Measurements from ENCODE around the gene UPP1. TPM values are rescaled to one million over a fixed set of nuclear protein-coding genes. Genes with fewer than 3 reads are reported as not detected.

The UPP1 gene
- total RNA-seq, 1 donor from 2014 or later = 3.3 TPM

DNA sequence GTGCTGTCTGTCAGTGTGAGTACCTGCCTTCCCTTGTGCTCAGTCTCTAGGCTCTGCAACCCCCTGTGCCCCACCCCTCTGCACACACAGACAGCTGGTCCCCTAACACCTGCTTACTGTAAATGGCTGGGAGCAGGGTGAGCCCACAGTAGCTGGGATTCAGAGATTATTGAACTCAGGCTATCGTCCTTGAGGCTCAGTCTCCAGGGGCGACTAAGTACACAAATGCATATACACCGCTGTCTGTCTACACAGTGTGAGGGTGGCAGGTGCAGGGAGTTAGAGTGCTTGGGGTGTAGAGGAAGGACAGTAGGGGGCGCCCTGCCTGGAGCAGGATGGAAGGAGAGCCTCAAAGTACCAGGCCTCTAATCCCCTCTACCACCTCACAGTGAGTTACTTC is 12.9 kb downstream of the UPP1 start:
- intact Hi-C loops (cut with micrococcal nuclease) = no loop called here
- CTCF ChIA-PET = interaction anchor here (0.9 to 1.5 kb wide), 2 partner anchors 8 to 9 kb away, joined by 3 to 5 read pairs; no protein-coding TSS in a partner anchor
- Mint-ChIP-seq H3K4me1 (peaks cover 6% of the 10 kb centered on the region), H3K4me3 (no peak overlapping the region), H3K27ac (no peak overlapping the region), H3K9me3 (no peaks in the 10 kb centered on the region), H3K36me3 (ENCODE audit: low read depth) (peaks cover 22% of the 10 kb centered on the region), H3K27me3 (no peaks in the 10 kb centered on the region)
- TF ChIP-seq, protein P1, sequence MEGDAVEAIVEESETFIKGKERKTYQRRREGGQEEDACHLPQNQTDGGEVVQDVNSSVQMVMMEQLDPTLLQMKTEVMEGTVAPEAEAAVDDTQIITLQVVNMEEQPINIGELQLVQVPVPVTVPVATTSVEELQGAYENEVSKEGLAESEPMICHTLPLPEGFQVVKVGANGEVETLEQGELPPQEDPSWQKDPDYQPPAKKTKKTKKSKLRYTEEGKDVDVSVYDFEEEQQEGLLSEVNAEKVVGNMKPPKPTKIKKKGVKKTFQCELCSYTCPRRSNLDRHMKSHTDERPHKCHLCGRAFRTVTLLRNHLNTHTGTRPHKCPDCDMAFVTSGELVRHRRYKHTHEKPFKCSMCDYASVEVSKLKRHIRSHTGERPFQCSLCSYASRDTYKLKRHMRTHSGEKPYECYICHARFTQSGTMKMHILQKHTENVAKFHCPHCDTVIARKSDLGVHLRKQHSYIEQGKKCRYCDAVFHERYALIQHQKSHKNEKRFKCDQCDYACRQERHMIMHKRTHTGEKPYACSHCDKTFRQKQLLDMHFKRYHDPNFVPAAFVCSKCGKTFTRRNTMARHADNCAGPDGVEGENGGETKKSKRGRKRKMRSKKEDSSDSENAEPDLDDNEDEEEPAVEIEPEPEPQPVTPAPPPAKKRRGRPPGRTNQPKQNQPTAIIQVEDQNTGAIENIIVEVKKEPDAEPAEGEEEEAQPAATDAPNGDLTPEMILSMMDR (IDR thresholded peaks at IDR 0.05) = no peak
- POLR2A ChIA-PET = no interaction called here
- DNase-seq (no peak), ATAC-seq (ENCODE audit: low read depth) (no peak)

DNA sequence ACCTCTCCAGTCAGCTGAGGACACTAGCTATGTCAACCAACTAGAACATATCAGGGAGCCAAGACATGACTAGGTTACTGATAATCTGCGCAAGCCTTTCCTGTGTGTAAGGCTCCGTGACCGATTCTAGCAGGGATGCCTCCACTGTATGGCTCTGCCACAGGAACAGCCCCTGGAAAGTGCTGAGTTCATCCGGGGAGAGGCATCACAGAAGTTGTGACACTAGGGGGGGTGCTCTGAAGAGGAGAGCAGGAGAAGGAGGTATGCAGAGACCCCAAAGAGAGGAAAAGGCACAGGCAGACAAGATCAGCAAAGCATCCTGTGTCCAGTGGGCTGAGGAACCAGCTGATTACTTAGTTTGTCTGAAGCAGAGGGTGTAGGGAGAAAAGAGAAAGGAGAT is 13.5 kb downstream of the UPP1 start:
- DNase-seq = no peak
- POLR2A ChIA-PET = no interaction called here
- H3K4me3 Mint-ChIP-seq = no peak overlapping the region
- no peak for ATAC-seq (ENCODE audit: low read depth)
- H3K27me3 Mint-ChIP-seq = no peaks in the 10 kb centered on the region
- CTCF ChIA-PET = interaction anchor here (0.9 to 1.6 kb wide), 3 partner anchors 8 to 111 kb away, joined by 3 to 6 read pairs (median 5); no protein-coding TSS in a partner anchor
- intact Hi-C loops (cut with micrococcal nuclease) = no loop called here
- TF ChIP-seq, protein P1 (IDR thresholded peaks at IDR 0.05) = no peak
- no peak overlapping the region for H3K27ac Mint-ChIP-seq
- H3K9me3 Mint-ChIP-seq = no peaks in the 10 kb centered on the region
- peaks cover 25% of the 10 kb centered on the region for H3K36me3 Mint-ChIP-seq (ENCODE audit: low read depth)
- H3K4me1 Mint-ChIP-seq = peaks cover 2% of the 10 kb centered on the region

DNA sequence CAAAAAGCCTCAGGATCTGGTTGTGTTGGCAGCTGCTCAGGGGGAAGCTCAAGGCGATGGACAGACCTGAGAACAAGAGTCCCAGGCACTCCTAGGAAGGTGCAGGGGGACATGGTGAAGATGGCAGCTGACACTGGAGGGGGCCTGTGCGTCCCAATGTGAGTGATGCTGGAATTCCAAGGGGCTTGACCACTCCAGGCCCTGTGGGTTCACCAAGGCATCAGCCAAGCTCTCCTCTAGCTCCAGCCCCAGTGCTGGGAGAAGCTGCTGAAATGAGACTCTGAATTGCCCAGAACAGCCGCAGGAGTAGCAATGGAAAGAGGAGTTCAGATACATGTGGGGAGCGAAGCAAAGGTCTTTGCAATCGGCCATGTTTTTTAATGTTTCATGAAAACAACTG is 16.0 kb downstream of the UPP1 start:
- Mint-ChIP-seq H3K9me3 (no peaks in the 10 kb centered on the region), H3K36me3 (ENCODE audit: low read depth) (peaks cover 33% of the 10 kb centered on the region), H3K27ac (no peak overlapping the region), H3K27me3 (no peaks in the 10 kb centered on the region), H3K4me3 (no peak overlapping the region), H3K4me1 (peaks cover 1% of the 10 kb centered on the region)
- DNase-seq (no peak), ATAC-seq (ENCODE audit: low read depth) (no peak)
- intact Hi-C loops (cut with micrococcal nuclease) = no loop called here
- ChIA-PET CTCF (interaction anchor here (1.4 to 2.7 kb wide), 2 partner anchors 114 to 160 kb away, joined by 6 to 11 read pairs; no protein-coding TSS in a partner anchor), POLR2A (no interaction called here)
- TF ChIP-seq, protein P1 (IDR thresholded peaks at IDR 0.05) = no peak

DNA sequence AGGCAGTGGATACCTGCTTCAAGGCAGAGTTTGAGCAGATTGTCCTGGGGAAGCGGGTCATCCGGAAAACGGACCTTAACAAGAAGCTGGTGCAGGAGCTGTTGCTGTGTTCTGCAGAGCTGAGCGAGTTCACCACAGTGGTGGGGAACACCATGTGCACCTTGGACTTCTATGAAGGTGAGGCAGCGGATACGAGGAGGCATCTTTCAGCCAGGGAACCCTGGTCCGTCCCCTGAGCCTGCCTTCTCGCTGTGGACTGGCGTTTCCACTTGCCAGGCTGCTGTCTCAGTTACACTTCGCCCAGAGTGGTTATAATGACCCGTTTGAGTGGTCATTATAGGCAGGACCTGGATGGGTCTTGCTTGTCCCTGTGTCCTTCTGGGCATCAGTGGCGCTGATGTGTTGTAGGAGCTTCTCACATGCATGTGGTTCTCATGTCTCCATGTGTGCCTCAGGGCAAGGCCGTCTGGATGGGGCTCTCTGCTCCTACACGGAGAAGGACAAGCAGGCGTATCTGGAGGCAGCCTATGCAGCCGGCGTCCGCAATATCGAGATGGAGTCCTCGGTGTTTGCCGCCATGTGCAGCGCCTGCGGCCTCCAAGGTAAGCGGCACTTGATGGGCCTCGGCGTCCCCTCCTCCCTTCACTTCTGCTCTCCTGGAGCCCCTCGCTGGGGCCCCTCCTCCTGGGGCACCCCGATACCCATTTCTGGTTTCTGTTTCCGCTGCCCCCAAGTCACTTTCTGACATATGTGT is 18.0 kb downstream of the UPP1 start:
- Mint-ChIP-seq H3K36me3 (ENCODE audit: low read depth) (peaks cover 33% of the 10 kb centered on the region), H3K27me3 (peaks cover 6% of the 10 kb centered on the region), H3K27ac (no peak overlapping the region), H3K4me3 (no peak overlapping the region), H3K4me1 (peaks cover 5% of the 10 kb centered on the region), H3K9me3 (no peaks in the 10 kb centered on the region)
- no peak for DNase-seq
- TF ChIP-seq, protein P1 (IDR thresholded peaks at IDR 0.05) = no peak
- ChIA-PET POLR2A (no interaction called here), CTCF (interaction anchor here (1.1 to 3.9 kb wide), 4 partner anchors 115 to 162 kb away, joined by 4 to 108 read pairs (median 41); no protein-coding TSS in a partner anchor)
- ATAC-seq (ENCODE audit: low read depth) = no peak
- intact Hi-C loops (cut with micrococcal nuclease) = no loop called here

DNA sequence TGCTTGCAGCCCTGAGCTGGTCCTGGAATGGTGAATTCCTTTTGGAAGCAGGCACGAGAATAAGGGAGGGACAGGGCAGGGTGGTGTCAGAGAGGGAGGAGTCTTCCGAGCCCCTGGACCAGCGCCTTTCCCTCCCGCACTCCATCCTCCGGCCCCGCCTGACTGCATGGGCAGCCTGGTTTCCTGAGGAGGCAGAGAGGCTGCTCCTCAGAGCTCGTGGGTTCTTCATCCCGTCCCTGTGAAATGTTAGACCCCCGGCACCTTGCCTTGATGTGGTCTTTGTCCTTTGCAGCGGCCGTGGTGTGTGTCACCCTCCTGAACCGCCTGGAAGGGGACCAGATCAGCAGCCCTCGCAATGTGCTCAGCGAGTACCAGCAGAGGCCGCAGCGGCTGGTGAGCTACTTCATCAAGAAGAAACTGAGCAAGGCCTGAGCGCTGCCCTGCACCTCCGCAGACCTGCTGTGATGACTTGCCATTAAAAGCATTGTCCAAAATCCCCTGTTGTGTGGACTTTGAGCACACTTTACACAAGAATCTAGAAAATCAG is 18.9 kb downstream of the UPP1 start:
- Mint-ChIP-seq H3K4me1 (peaks cover 5% of the 10 kb centered on the region), H3K4me3 (no peak overlapping the region), H3K27me3 (peaks cover 6% of the 10 kb centered on the region), H3K9me3 (no peaks in the 10 kb centered on the region), H3K36me3 (ENCODE audit: low read depth) (peaks cover 30% of the 10 kb centered on the region), H3K27ac (no peak overlapping the region)
- CTCF ChIA-PET = interaction anchor here (2.9 to 3.9 kb wide), 3 partner anchors 15 to 163 kb away, joined by 11 to 108 read pairs (median 71); no protein-coding TSS in a partner anchor
- POLR2A ChIA-PET = no interaction called here
- intact Hi-C loops (cut with micrococcal nuclease) = no loop called here
- TF ChIP-seq, protein P1 (IDR thresholded peaks at IDR 0.05) = no peak
- no peak for ATAC-seq (ENCODE audit: low read depth)
- no peak for DNase-seq

Measured in activated B cell treated with CpG ODN at 0.5 μM for 24 hours (primary cell).